Upper lobe of left lung (tissue), 6 donors: ENCODE data around the gene NFIB. TPM values are rescaled to one million over a fixed set of nuclear protein-coding genes. Genes with fewer than 3 reads are reported as not detected.

Experiments used
- ATAC-seq, 2 donors: fragments of 200-7000 bp; cut with Tn5 transposase; one replicate each; pipeline ENCODE4 v1.9.1; 2022; ENCODE audit warnings: mild to moderate bottlenecking in 2 of 2, moderate library complexity in 2 of 2; ENCODE audit not compliant: low FRiP score in 2 of 2
- DNase-seq, 2 donors: peaks; one replicate each; pipeline ENCODE4 v3.0.0-alpha.2; 2019 to 2020
- H3K27ac ChIP-seq, 4 donors: fragments of 200-600 bp; sonication (generic); one replicate each; pipeline ENCODE4 v1.5.1; 2016 to 2019
- H3K27me3 ChIP-seq, 4 donors: fragments of 200-600 bp; sonication (generic); one replicate each; pipeline ENCODE4 v1.5.1; 2017 to 2019
- H3K36me3 ChIP-seq, 4 donors: fragments of 200-600 bp; sonication (generic); one replicate each; pipeline ENCODE4 v1.5.1; 2016 to 2019
- H3K4me1 ChIP-seq, 4 donors: fragments of 200-600 bp; sonication (generic); one replicate each; pipeline ENCODE4 v1.5.1; 2018 to 2019
- H3K4me3 ChIP-seq, 4 donors: fragments of 200-600 bp; sonication (generic); one replicate each; pipeline ENCODE4 v1.5.1; 2017 to 2019; ENCODE audit warnings: mild to moderate bottlenecking in 2 of 4, moderate library complexity in 1 of 4
- H3K9me3 ChIP-seq, 4 donors: fragments of 200-600 bp; sonication (generic); one replicate each; pipeline ENCODE4 v1.5.1; 2018 to 2019
- CTCF ChIP-seq, 6 experiments: fragments of 450-650 bp in 4 of 6; fragments of 200-600 bp in 2 of 6; sonication (generic) in 2 of 6; IDR thresholded peaks; one replicate each; pipeline ENCODE4 v1.5.1; 2016 to 2019; ENCODE audit warnings: antibody characterized with exemption in 6 of 6
- EP300 ChIP-seq, 4 donors: sonication (generic); formaldehyde crosslinking; IDR thresholded peaks; one replicate each; pipeline ENCODE4 v1.5.1; 2017; ENCODE audit warnings: antibody characterized with exemption in 4 of 4, control low read depth in 2 of 4
- POLR2A ChIP-seq, 4 donors: fragments of 450-650 bp; IDR thresholded peaks; one replicate each; pipeline ENCODE4 v1.5.1; 2016 to 2017; ENCODE audit warnings: antibody characterized with exemption in 4 of 4, mild to moderate bottlenecking in 2 of 4
- POLR2AphosphoS5 ChIP-seq, 2 donors: sonication (generic); formaldehyde crosslinking; IDR thresholded peaks; one replicate each; pipeline ENCODE4 v1.5.1; 2017; ENCODE audit warnings: antibody characterized with exemption in 2 of 2
- WGBS, 2 donors: methylation state at CpG; one replicate each; pipeline ENCODE4 v1.1.5; 2017 to 2018; 5-methylcytosine and 5-hydroxymethylcytosine counted together
- total RNA-seq, 6 donors: library from RNA; depleted of rRNA in 4 of 6; stranded (reverse); fragments of >200 nt in 4 of 6; gene quantifications; one replicate each; pipeline versions ENCODE4 v1.1.0 to v1.2.1, GENCODE V29; 2016 to 2021
- donor health status: DM: no; HTN: no; CAD: no; lungs with moderate emphysema.
- donor health status: DM: no; HTN: yes; CAD: no; lungs with severe emphysema.

The NFIB gene
- total RNA-seq, 6 donors from 2014 or later = 33.9 to 109 (median 67.5) TPM

GRCh38 chr9:14279671-14280070 is 34.3 kb downstream of the NFIB start:
- Histone ChIP-seq H3K27me3 (no peaks in the 10 kb centered on the region), H3K36me3 (no peaks in the 10 kb centered on the region), H3K4me3 (no peak overlapping the region), H3K4me1 (peaks cover 8 to 24% (median 16%) of the 10 kb centered on the region in 4 donors), H3K27ac (no peak overlapping the region), H3K9me3 (no peaks in the 10 kb centered on the region)
- WGBS, 2 donors = 81 to 87% methylated on average over 3 of the region's 3 CpGs
- TF ChIP-seq EP300 (IDR thresholded peaks at IDR 0.05) (no peak), POLR2AphosphoS5 (IDR thresholded peaks at IDR 0.05) (no peak), POLR2A (IDR thresholded peaks at IDR 0.05) (no peak), CTCF (IDR thresholded peaks at IDR 0.05) (no peak)
- ATAC-seq (no peak), DNase-seq (no peak)

GRCh38 chr9:14278291-14278721 is 35.6 kb downstream of the NFIB start:
- Histone ChIP-seq H3K9me3 (no peaks in the 10 kb centered on the region), H3K36me3 (no peaks in the 10 kb centered on the region), H3K27me3 (no peaks in the 10 kb centered on the region), H3K4me3 (no peak overlapping the region), H3K27ac (peak overlapping the region in 1 of 4 donors; percentile 43), H3K4me1 (peaks cover 15 to 34% (median 26%) of the 10 kb centered on the region in 4 donors)
- 78 to 85% methylated on average over 5 of the region's 5 CpGs for WGBS, 2 donors
- ATAC-seq (no peak), DNase-seq (no peak)
- no peak for TF ChIP-seq POLR2A (IDR thresholded peaks at IDR 0.05)
- no peak for TF ChIP-seq EP300 (IDR thresholded peaks at IDR 0.05)
- TF ChIP-seq POLR2AphosphoS5 (IDR thresholded peaks at IDR 0.05) = no peak
- no peak for TF ChIP-seq CTCF (IDR thresholded peaks at IDR 0.05)

GRCh38 chr9:14277761-14278160 is 36.2 kb downstream of the NFIB start:
- H3K4me1 ChIP-seq = peaks cover 16 to 38% (median 27%) of the 10 kb centered on the region in 4 donors
- DNase-seq (no peak), ATAC-seq (no peak)
- H3K4me3 ChIP-seq = no peak overlapping the region
- no peaks in the 10 kb centered on the region for H3K9me3 ChIP-seq
- WGBS, 2 donors = 88 to 94% methylated on average over 3 of the region's 3 CpGs
- no peaks in the 10 kb centered on the region for H3K27me3 ChIP-seq
- TF ChIP-seq EP300 (IDR thresholded peaks at IDR 0.05) (no peak), POLR2AphosphoS5 (IDR thresholded peaks at IDR 0.05) (no peak), POLR2A (IDR thresholded peaks at IDR 0.05) (no peak), CTCF (IDR thresholded peaks at IDR 0.05) (no peak)
- H3K36me3 ChIP-seq = no peaks in the 10 kb centered on the region
- peak overlapping the region in 1 of 4 donors; percentile 43 for H3K27ac ChIP-seq

GRCh38 chr9:14277244-14277643 is 36.7 kb downstream of the NFIB start:
- no peaks in the 10 kb centered on the region for H3K36me3 ChIP-seq
- H3K27me3 ChIP-seq = no peaks in the 10 kb centered on the region
- H3K4me3 ChIP-seq = no peak overlapping the region
- H3K4me1 ChIP-seq = peaks cover 16 to 40% (median 29%) of the 10 kb centered on the region in 4 donors
- WGBS, 2 donors = 48 to 65% methylated on average over 8 of the region's 8 CpGs
- TF ChIP-seq CTCF (IDR thresholded peaks at IDR 0.05) (no peak), EP300 (IDR thresholded peaks at IDR 0.05) (no peak)
- H3K27ac ChIP-seq = no peak overlapping the region
- ATAC-seq (peak in 1 of 2 donors; percentile 25), DNase-seq (no peak)
- H3K9me3 ChIP-seq = no peaks in the 10 kb centered on the region

- TF ChIP-seq CTCF (IDR thresholded peaks at IDR 0.05) (no peak), POLR2A (IDR thresholded peaks at IDR 0.05) (no peak)
- WGBS, 2 donors = 74 to 81% methylated on average over 5 of the region's 5 CpGs
Observed at GRCh38 chr9:14275331-14275730, 38.6 kb downstream of the NFIB start.

More at GRCh38 chr9:14275331-14275730, 38.6 kb downstream of the NFIB start:
- Histone ChIP-seq H3K27me3 (no peaks in the 10 kb centered on the region), H3K4me1 (peaks cover 28 to 41% (median 36%) of the 10 kb centered on the region in 4 donors), H3K4me3 (no peak overlapping the region), H3K9me3 (no peaks in the 10 kb centered on the region), H3K27ac (peak overlapping the region in 2 of 4 donors; percentile 59 to 62), H3K36me3 (no peaks in the 10 kb centered on the region)
- no peak for DNase-seq
- ATAC-seq = no peak
